Peyer's patch (tissue), 4 donors: ENCODE measurements around the gene FFAR1. TPM values are rescaled to one million over a fixed set of nuclear protein-coding genes. Genes with fewer than 3 reads are reported as not detected.

Source experiments
- DNase-seq, 3 donors: peaks; one replicate each; pipeline ENCODE4 v3.0.0-alpha.2; 2017 to 2019
- H3K27ac ChIP-seq, 4 donors: fragments of 200-600 bp; sonication (generic); one replicate each; pipeline ENCODE4 v1.5.1; 2016 to 2019
- H3K27me3 ChIP-seq, 2 donors: fragments of 200-600 bp; sonication (generic); one replicate each; pipeline ENCODE4 v1.5.1; 2019
- H3K36me3 ChIP-seq, 3 donors: fragments of 200-600 bp; sonication (generic); one replicate each; pipeline ENCODE4 v1.5.1; 2016 to 2019
- H3K4me1 ChIP-seq, 4 donors: fragments of 200-600 bp; sonication (generic); one replicate each; pipeline ENCODE4 v1.5.1; 2016 to 2019
- H3K4me3 ChIP-seq, 4 donors: fragments of 200-600 bp; sonication (generic); 1 replicate in 3 of 4; 2 replicates in 1 of 4; pipeline ENCODE4 v1.5.1; 2016 to 2019; ENCODE audit warnings: mild to moderate bottlenecking in 1 of 4
- H3K9me3 ChIP-seq, 4 donors: fragments of 200-600 bp; sonication (generic); one replicate each; pipeline ENCODE4 v1.5.1; 2016 to 2019; ENCODE audit warnings: mild to moderate bottlenecking in 1 of 4
- CTCF ChIP-seq, 6 experiments: fragments of 450-650 bp in 4 of 6; fragments of 200-600 bp in 2 of 6; sonication (generic) in 1 of 6; IDR thresholded peaks; one replicate each; pipeline ENCODE4 v1.5.1; 2017 to 2019; ENCODE audit warnings: antibody characterized with exemption in 6 of 6, mild to moderate bottlenecking in 3 of 6, moderate library complexity in 1 of 6
- POLR2A ChIP-seq, 2 donors: fragments of 450-650 bp; IDR thresholded peaks; one replicate each; pipeline ENCODE4 v1.5.1; 2017; ENCODE audit warnings: antibody characterized with exemption in 2 of 2, mild to moderate bottlenecking in 2 of 2, moderate library complexity in 2 of 2
- total RNA-seq, 4 donors: library from RNA; depleted of rRNA; stranded (reverse); fragments of >200 nt; gene quantifications; one replicate each; pipeline ENCODE4 v1.1.0, GENCODE V29; 2016

The FFAR1 gene
- total RNA-seq, 4 donors from 2014 or later, result 0.66 to 1.6 TPM; not detected in 2

- Histone ChIP-seq H3K4me1 (no peaks in the 10 kb centered on the region), H3K36me3 (no peaks in the 10 kb centered on the region), H3K27me3 (no peaks in the 10 kb centered on the region), H3K27ac (no peak overlapping the region), H3K4me3 (no peak overlapping the region), H3K9me3 (no peaks in the 10 kb centered on the region)
- TF ChIP-seq POLR2A (IDR thresholded peaks at IDR 0.05) (no peak), CTCF (IDR thresholded peaks at IDR 0.05) (no peak)
- no peak for DNase-seq
Measured at GRCh38 chr19:35301961-35302360, 45.7 kb upstream of the FFAR1 start.

- Histone ChIP-seq H3K27ac (no peak overlapping the region), H3K4me3 (no peak overlapping the region), H3K9me3 (no peaks in the 10 kb centered on the region), H3K36me3 (no peaks in the 10 kb centered on the region), H3K4me1 (no peaks in the 10 kb centered on the region), H3K27me3 (no peaks in the 10 kb centered on the region)
- TF ChIP-seq CTCF (IDR thresholded peaks at IDR 0.05) (no peak), POLR2A (IDR thresholded peaks at IDR 0.05) (no peak)
- no peak for DNase-seq
Measured at GRCh38 chr19:35302446-35302845, 45.3 kb upstream of the FFAR1 start.

GRCh38 chr19:35303357-35303915 lies 44.3 kb upstream of the FFAR1 start:
- H3K27me3 ChIP-seq, result no peaks in the 10 kb centered on the region
- no peak overlapping the region for H3K4me3 ChIP-seq
- H3K27ac ChIP-seq, result no peak overlapping the region
- TF ChIP-seq POLR2A (IDR thresholded peaks at IDR 0.05), result no peak
- TF ChIP-seq CTCF (IDR thresholded peaks at IDR 0.05), result no peak
- no peaks in the 10 kb centered on the region for H3K4me1 ChIP-seq
- no peak for DNase-seq
- H3K9me3 ChIP-seq, result no peaks in the 10 kb centered on the region
- H3K36me3 ChIP-seq, result no peaks in the 10 kb centered on the region

GRCh38 chr19:35304036-35304435 lies 43.7 kb upstream of the FFAR1 start:
- no peak for DNase-seq
- TF ChIP-seq POLR2A (IDR thresholded peaks at IDR 0.05) (no peak), CTCF (IDR thresholded peaks at IDR 0.05) (no peak)
- H3K4me3 ChIP-seq, result no peak overlapping the region
- no peak overlapping the region for H3K27ac ChIP-seq
- no peaks in the 10 kb centered on the region for H3K36me3 ChIP-seq
- H3K9me3 ChIP-seq, result no peaks in the 10 kb centered on the region
- H3K4me1 ChIP-seq, result no peaks in the 10 kb centered on the region
- H3K27me3 ChIP-seq, result no peaks in the 10 kb centered on the region

- no peak overlapping the region for H3K4me3 ChIP-seq
- no peaks in the 10 kb centered on the region for H3K4me1 ChIP-seq
- H3K27me3 ChIP-seq, result no peaks in the 10 kb centered on the region
- no peak overlapping the region for H3K27ac ChIP-seq
- TF ChIP-seq CTCF (IDR thresholded peaks at IDR 0.05) (no peak), POLR2A (IDR thresholded peaks at IDR 0.05) (no peak)
- no peaks in the 10 kb centered on the region for H3K36me3 ChIP-seq
- no peak for DNase-seq
- H3K9me3 ChIP-seq, result no peaks in the 10 kb centered on the region
Measured at GRCh38 chr19:35305181-35305580, 42.5 kb upstream of the FFAR1 start.
